Measurements from ENCODE around the gene DCTD. TPM values are rescaled to one million over a fixed set of nuclear protein-coding genes. Genes with fewer than 3 reads are reported as not detected.

Gene DCTD
- total RNA-seq (2021) (65.9 and 72.7 TPM in 2 replicates), Bru-seq, nascent RNA (percentile 72 among the genes with signal in this experiment), BruChase-seq, experiment 1, labeled RNA remaining after a 2-hour chase (percentile 65 among the genes with signal in this experiment), BruChase-seq, experiment 2, labeled RNA remaining after a 6-hour chase (percentile 75 among the genes with signal in this experiment)
- long read RNA-seq, transcript DCTD-202 (6 exons, 1,972 nt) = minor isoform, 20 of 62 reads
- long read RNA-seq, transcript DCTD-201 (6 exons, 1,931 nt) = major isoform, 22 of 62 reads
- long read RNA-seq, partial matches to known transcripts = 6 of 62 reads
- long read RNA-seq, other reads (novel, unspliced or antisense) = 10 of 62 reads

DNA sequence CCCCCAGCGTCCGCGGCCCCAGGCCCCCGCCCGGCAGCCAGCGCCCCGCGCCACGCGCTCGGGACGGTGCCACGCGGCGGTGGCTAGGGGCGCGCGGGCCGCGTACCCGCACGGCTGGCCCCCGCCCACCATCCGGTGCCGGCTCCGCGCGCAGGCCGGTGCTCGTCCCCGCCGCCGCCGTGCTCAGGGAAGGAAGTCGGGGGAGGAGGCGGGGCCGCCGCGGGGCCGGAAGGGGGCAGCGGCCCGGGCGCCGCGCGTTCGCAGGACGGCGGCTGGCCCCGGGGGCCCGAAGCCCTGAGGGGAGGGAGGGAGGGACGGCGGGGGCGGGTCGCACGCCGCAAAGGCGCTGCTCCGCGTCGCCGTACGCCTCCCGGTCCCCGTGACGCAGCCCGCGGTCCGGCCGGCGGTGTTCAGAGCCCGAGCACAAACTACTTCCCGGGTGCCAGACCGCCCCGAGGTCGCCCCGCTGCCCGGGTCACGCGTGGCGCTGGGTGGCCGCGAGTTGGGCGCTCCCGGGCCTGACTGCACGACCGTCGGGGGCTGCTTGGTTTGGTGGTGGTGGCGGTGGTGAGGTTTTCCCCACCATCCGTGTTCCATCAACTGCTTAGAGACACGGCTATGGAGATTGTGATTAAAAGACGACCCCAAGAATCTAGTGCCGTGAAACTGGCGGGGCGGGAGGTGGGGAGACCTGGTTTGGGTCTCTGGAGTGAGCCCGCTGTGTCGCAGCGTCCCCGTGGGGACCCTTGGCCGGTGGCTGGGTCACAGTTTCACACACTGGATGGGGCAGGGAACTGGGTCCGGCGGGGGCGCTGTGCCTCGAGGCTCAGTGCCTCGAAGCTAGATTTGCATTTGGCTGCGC, at the start of gene DCTD:
Gene DCTD, minus strand, starts transcription at position 205 of the 862 bp plus-strand sequence. CDS start 1,818 bp downstream, outside the sequence.
- intact Hi-C loops (cut with micrococcal nuclease; ENCODE audit: unreplicated experiment) = no loop called here
- peak within 1 kb of the TSS; percentile 69 for H3K4me3 ChIP-seq (ENCODE audit: low read depth, low read length, poor library complexity, severe bottlenecking)
- no peaks in the 10 kb centered on the region for H3K27me3 ChIP-seq (replicated peaks; ENCODE audit: insufficient read depth, low read depth, low read length, poor library complexity)
- no peaks in the 10 kb centered on the region for H3K9me3 ChIP-seq (ENCODE audit: low read depth, low read length, poor library complexity, severe bottlenecking)
- DNase-seq (ENCODE audit: low spot score) = peak; percentile 64
- peak within 1 kb of the TSS; percentile 72 for H3K27ac ChIP-seq (ENCODE audit: low read depth, low read length, poor library complexity, severe bottlenecking)
- no TSS peak for BruUV-seq (replicated peaks)
- H3K36me3 ChIP-seq (ENCODE audit: insufficient read depth, low read length, poor library complexity, severe bottlenecking) = peaks cover 3% of the 10 kb centered on the region
- ChIA-PET POLR2A (ENCODE audit: low non-redundant PET) (no interaction called here), CTCF (interaction anchor here (0.6 to 1.0 kb wide), 3 partner anchors 9 to 468 kb away, joined by 3 to 4 read pairs (median 3); no protein-coding TSS in a partner anchor)
- TF ChIP-seq, protein P1, sequence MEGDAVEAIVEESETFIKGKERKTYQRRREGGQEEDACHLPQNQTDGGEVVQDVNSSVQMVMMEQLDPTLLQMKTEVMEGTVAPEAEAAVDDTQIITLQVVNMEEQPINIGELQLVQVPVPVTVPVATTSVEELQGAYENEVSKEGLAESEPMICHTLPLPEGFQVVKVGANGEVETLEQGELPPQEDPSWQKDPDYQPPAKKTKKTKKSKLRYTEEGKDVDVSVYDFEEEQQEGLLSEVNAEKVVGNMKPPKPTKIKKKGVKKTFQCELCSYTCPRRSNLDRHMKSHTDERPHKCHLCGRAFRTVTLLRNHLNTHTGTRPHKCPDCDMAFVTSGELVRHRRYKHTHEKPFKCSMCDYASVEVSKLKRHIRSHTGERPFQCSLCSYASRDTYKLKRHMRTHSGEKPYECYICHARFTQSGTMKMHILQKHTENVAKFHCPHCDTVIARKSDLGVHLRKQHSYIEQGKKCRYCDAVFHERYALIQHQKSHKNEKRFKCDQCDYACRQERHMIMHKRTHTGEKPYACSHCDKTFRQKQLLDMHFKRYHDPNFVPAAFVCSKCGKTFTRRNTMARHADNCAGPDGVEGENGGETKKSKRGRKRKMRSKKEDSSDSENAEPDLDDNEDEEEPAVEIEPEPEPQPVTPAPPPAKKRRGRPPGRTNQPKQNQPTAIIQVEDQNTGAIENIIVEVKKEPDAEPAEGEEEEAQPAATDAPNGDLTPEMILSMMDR (conservative IDR thresholded peaks at IDR 0.05; ENCODE audit: low read depth, low read length) = peak; percentile 58
- TF ChIP-seq EZH2 (IDR thresholded peaks at IDR 0.05; ENCODE audit: borderline replicate concordance, low read depth, low read length, poor library complexity, severe bottlenecking) = no peak
- peaks cover 5% of the 10 kb centered on the region for H3K4me1 ChIP-seq (ENCODE audit: insufficient read depth, low read length, poor library complexity, severe bottlenecking)

DNA sequence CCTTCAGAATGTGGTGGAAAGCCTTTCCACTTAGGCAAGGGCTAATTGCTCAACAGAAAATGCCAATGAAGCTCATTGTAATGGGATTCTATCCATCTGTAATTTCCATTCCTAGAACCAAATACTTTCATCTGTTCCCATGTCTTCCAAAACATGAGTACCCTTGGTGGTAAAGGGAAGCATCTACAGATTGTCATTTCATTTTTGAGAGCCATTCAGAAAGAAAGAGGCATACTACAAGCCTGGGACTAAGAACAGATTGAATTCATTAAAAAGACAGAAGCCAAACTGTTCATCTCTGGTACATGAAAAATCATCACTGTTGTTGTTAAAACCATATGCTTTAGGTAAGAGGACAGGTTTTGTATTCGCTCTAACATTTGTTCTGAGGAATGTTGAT, 43.6 kb upstream of the DCTD start:
- intact Hi-C loops (cut with micrococcal nuclease; ENCODE audit: unreplicated experiment) = no loop called here
- Histone ChIP-seq H3K27ac (ENCODE audit: low read depth, low read length, poor library complexity, severe bottlenecking) (no peak overlapping the region), H3K27me3 (replicated peaks; ENCODE audit: insufficient read depth, low read depth, low read length, poor library complexity) (no peaks in the 10 kb centered on the region), H3K4me3 (ENCODE audit: low read depth, low read length, poor library complexity, severe bottlenecking) (no peak overlapping the region), H3K36me3 (ENCODE audit: insufficient read depth, low read length, poor library complexity, severe bottlenecking) (no peaks in the 10 kb centered on the region), H3K4me1 (ENCODE audit: insufficient read depth, low read length, poor library complexity, severe bottlenecking) (no peaks in the 10 kb centered on the region), H3K9me3 (ENCODE audit: low read depth, low read length, poor library complexity, severe bottlenecking) (no peaks in the 10 kb centered on the region)
- DNase-seq (ENCODE audit: low spot score) = no peak
- BruUV-seq (replicated peaks) = no TSS peak
- ChIA-PET POLR2A (ENCODE audit: low non-redundant PET) (no interaction called here), CTCF (no interaction called here)
- TF ChIP-seq, protein P1 (conservative IDR thresholded peaks at IDR 0.05; ENCODE audit: low read depth, low read length) = no peak
- no peak for TF ChIP-seq EZH2 (IDR thresholded peaks at IDR 0.05; ENCODE audit: borderline replicate concordance, low read depth, low read length, poor library complexity, severe bottlenecking)

- intact Hi-C loops (cut with micrococcal nuclease; ENCODE audit: unreplicated experiment) = no loop called here
- H3K4me3 ChIP-seq (ENCODE audit: low read depth, low read length, poor library complexity, severe bottlenecking) = no peak overlapping the region
- H3K27ac ChIP-seq (ENCODE audit: low read depth, low read length, poor library complexity, severe bottlenecking) = no peak overlapping the region
- BruUV-seq (replicated peaks) = no TSS peak
- TF ChIP-seq, protein P1 (conservative IDR thresholded peaks at IDR 0.05; ENCODE audit: low read depth, low read length) = no peak
- TF ChIP-seq EZH2 (IDR thresholded peaks at IDR 0.05; ENCODE audit: borderline replicate concordance, low read depth, low read length, poor library complexity, severe bottlenecking) = no peak
- H3K9me3 ChIP-seq (ENCODE audit: low read depth, low read length, poor library complexity, severe bottlenecking) = no peaks in the 10 kb centered on the region
- no peaks in the 10 kb centered on the region for H3K4me1 ChIP-seq (ENCODE audit: insufficient read depth, low read length, poor library complexity, severe bottlenecking)
- H3K27me3 ChIP-seq (replicated peaks; ENCODE audit: insufficient read depth, low read depth, low read length, poor library complexity) = no peaks in the 10 kb centered on the region
- POLR2A ChIA-PET (ENCODE audit: low non-redundant PET) = no interaction called here
- CTCF ChIA-PET = no interaction called here
- no peaks in the 10 kb centered on the region for H3K36me3 ChIP-seq (ENCODE audit: insufficient read depth, low read length, poor library complexity, severe bottlenecking)
- no peak for DNase-seq (ENCODE audit: low spot score)
Observed at GRCh38 chr4:182960228-182960627, 43.0 kb upstream of the DCTD start.
